ENCODE data around the gene NMNAT1. TPM values are rescaled to one million over a fixed set of nuclear protein-coding genes. Genes with fewer than 3 reads are reported as not detected.
"Not testable (repeated sequence)": the region's sequence is repeated elsewhere in the genome, so short reads cannot be mapped to it uniquely, and the experiment has no call there.

The NMNAT1 gene
- total RNA-seq, 2 experiments from 2014 or later, result 5.6 to 6.2 TPM

DNA sequence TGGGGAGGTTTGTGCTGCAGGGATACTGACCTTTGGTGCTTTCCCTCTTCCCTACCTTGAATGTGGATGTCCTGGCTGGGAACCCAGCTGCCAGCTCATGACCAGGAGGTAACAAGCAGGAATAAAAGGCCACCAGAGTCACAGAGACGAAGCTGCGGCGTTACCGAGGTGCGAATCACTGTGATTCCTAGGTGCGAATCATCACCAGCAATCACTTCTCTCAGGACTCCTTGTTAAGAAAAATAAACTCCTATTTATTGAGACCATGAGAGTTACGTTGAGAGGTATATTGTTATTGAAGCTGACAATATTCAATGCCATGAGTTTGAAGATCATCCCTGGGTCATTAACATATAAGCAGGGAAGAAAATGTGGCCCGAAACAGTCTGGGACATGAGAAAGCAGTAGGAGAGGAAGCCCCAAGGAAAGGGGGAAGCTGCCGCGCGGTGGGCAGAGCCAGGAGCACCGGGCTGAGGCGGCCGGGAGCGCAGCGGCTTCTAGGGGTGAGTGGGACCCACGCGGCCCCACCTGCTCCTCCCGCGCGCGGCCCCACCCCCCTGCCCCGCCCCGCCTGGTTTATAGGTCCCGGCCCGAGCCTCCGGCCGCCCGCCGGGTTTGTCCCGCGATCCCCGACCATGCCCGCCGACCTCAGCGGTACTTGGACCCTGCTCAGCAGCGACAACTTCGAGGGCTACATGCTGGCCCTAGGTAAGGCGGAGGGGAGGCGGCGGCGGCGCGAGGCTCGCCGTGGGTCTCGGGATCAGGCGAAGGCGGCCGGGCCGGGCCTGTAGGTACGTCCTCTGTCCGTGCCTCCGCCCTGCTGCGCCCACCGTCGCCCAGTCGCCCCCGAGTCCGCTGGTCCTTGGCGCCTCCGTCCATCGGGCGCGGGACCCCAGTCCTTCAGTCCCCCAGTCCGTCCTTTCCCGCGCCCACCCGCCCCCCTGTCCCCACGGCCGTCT, 53.6 kb downstream of the NMNAT1 start, which contains the start of gene RBP7:
TSS of gene RBP7 (plus strand) at position 605 of the 959 bp plus-strand sequence. CDS start at position 636, 31 bp downstream.
- DNase-seq, result no peak
- CTCF ChIA-PET, result interaction anchor here (0.5 kb wide), 1 partner anchor 949 kb away, joined by 3 read pairs; no protein-coding TSS in a partner anchor
- POLR2A ChIA-PET, result no interaction called here
- Mint-ChIP-seq H3K27me3 (peaks cover 36% of the 10 kb centered on the region), H3K27ac (no peak within 1 kb of the TSS), H3K36me3 (ENCODE audit: low read depth) (no peaks in the 10 kb centered on the region), H3K9me3 (peaks cover 2% of the 10 kb centered on the region), H3K4me3 (peak within 1 kb of the TSS; percentile 61), H3K4me1 (peaks cover 12% of the 10 kb centered on the region)

DNA sequence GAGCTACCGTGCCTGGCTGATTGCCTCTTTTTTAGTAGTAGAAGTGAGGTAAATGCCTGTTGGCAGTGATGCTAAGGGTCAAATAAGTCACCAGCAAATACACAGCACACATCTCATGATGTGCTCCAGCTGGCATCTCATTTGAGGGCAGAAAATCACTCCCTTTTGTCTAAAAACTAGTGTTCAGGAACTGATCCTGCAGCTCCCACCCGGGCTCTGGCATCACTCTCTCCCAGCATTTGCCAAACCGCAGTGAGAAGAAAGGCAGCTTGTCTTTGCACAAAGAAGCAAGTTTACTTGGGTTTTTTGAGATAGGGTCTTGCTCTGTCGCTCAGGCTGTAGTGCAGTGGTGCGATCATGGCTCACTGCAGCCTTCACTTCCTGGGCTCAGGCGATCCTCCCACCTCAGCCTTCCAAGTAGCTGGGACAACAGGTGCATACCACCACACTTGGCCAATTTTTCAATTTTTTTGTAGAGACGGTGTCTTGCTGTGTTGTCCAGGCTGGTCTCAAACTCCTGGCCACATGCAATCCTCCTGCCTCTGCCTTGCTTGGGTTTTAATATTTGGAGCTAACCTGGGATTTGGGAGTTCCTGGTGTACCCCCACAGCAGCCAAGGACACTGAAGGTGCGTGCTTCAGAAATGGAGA, 57.9 kb downstream of the NMNAT1 start:
- H3K9me3 Mint-ChIP-seq, result peaks cover 2% of the 10 kb centered on the region
- POLR2A ChIA-PET, result no interaction called here
- no peak for DNase-seq
- H3K4me1 Mint-ChIP-seq, result peaks cover 12% of the 10 kb centered on the region
- H3K27ac Mint-ChIP-seq, result no peak overlapping the region
- peaks cover 31% of the 10 kb centered on the region for H3K27me3 Mint-ChIP-seq
- no peaks in the 10 kb centered on the region for H3K36me3 Mint-ChIP-seq (ENCODE audit: low read depth)
- H3K4me3 Mint-ChIP-seq, result no peak overlapping the region
- CTCF ChIA-PET, result no interaction called here

DNA sequence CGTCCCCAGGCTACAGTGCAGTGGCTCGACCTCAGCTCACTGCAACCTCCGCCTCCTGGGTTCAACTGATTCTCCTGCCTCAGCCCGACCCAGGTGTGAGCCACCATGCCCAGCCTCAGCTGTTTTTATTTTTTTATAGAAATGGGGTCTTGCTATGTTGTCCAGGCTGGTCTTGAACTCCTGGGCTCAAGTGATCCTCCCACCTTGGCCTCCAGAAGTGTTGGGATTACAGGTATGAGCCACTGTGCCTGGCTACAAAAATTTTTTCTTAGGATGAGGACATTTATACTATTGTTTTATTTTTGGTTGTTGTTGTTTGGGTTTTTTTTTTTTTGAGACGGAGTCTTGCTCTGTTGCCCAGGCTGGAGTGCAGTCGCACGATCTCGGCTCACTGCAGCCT, 62.0 kb downstream of the NMNAT1 start:
- DNase-seq; H3K27ac Mint-ChIP-seq; H3K4me1 Mint-ChIP-seq; H3K4me3 Mint-ChIP-seq; H3K9me3 Mint-ChIP-seq; H3K36me3 Mint-ChIP-seq (ENCODE audit: low read depth); POLR2A ChIA-PET; CTCF ChIA-PET: not testable (repeated sequence)
- peaks cover 11% of the 10 kb centered on the region for H3K27me3 Mint-ChIP-seq

DNA sequence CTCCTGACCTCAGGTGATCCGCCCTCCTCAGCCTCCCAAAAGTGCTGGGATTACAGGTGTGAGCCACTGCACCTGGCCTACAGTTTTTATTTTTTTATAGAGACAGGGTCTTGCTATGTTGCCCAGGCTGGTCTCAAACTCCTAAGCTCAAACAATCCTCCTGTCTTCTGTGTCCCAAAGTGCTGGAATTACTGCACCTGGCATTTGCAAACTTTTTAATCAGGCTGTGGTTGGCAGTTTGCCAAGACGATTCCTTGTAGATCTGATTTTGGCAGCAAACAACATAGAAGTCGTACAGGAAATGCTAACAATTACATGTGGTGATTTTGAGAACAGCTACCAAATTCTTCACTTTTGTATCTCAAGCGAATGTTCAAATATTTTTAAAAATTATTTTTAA, 63.9 kb downstream of the NMNAT1 start:
- H3K4me1 Mint-ChIP-seq, result no peaks in the 10 kb centered on the region

DNA sequence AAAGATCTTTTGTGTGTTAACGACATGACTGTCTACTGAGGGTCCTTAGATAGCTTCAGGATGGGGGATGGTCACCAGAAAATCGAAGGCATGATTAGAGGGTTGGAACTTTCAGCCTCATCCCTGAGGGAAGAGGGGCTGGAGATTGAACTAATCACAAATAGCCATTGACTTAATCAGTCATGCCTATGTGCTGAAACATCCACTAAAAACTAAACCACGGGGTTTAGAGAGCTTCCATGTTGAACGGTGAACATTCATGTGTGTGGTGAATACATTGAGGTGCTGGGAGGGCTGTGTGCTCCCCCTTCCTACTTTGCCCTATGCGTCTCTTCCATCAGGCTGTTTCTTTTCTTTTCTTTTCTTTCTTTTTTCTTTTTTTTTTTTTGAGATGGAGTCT, 70.7 kb downstream of the NMNAT1 start:
- POLR2A ChIA-PET, result no interaction called here
- no peak for DNase-seq
- H3K4me3 Mint-ChIP-seq, result no peak overlapping the region
- H3K27ac Mint-ChIP-seq, result no peak overlapping the region
- CTCF ChIA-PET, result no interaction called here
- H3K9me3 Mint-ChIP-seq, result no peaks in the 10 kb centered on the region
- no peaks in the 10 kb centered on the region for H3K36me3 Mint-ChIP-seq (ENCODE audit: low read depth)
- peaks cover 4% of the 10 kb centered on the region for H3K4me1 Mint-ChIP-seq
- H3K27me3 Mint-ChIP-seq, result peaks cover 7% of the 10 kb centered on the region

More for the DNA sequence above, 63.9 kb downstream of the NMNAT1 start:
- H3K27ac Mint-ChIP-seq, result no peak overlapping the region
- ChIA-PET CTCF (no interaction called here), POLR2A (no interaction called here)
- no peak for DNase-seq
- no peak overlapping the region for H3K4me3 Mint-ChIP-seq
- peaks cover 4% of the 10 kb centered on the region for H3K27me3 Mint-ChIP-seq
- H3K36me3 Mint-ChIP-seq (ENCODE audit: low read depth), result no peaks in the 10 kb centered on the region
- no peaks in the 10 kb centered on the region for H3K9me3 Mint-ChIP-seq

DNA sequence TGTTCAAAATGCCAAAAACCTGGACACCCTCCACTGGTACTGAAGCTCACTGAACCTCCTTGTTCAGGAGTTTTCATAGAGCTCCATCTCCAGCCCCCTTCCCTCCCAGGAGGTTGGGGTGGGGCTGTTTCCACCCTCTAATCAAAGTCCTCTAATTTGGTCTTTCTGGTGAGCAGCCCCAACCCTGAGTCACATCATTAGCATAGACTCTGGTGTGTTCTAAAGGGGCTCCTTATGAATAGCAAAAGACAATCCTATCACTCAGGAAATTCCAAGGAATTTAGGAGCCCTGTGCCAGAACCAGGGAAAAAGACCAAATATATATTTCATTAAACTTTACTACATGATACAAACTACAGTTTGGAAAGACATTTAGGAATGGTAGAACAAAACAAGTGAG, 76.3 kb downstream of the NMNAT1 start:
- ChIA-PET POLR2A (no interaction called here), CTCF (interaction anchor here (0.7 kb wide), 1 partner anchor 262 kb away, joined by 6 read pairs; no protein-coding TSS in a partner anchor)
- H3K9me3 Mint-ChIP-seq, result no peaks in the 10 kb centered on the region
- no peak for DNase-seq
- H3K27ac Mint-ChIP-seq, result no peak overlapping the region
- peaks cover 5% of the 10 kb centered on the region for H3K4me1 Mint-ChIP-seq
- H3K4me3 Mint-ChIP-seq, result no peak overlapping the region
- peaks cover 9% of the 10 kb centered on the region for H3K27me3 Mint-ChIP-seq
- no peaks in the 10 kb centered on the region for H3K36me3 Mint-ChIP-seq (ENCODE audit: low read depth)

DNA sequence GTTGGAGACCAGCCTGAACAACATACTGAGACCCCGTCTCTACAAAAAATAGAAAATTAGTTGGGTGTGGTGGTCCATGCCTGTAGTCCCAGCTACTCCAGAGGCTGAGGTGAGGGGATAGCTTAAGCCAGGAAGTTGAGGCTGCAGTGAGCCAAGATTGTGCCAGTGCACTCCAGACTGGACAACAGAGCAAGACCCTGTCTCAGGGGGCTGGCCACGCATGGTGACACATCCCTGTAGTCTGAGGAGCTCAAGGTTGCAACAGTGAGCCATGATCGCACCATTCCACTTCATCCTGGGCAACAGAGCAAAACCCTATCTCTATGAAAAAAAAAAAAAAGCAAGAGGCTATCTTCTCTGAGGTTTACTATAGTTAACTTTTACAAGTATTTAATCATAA, 76.8 kb downstream of the NMNAT1 start:
- DNase-seq, result no peak
- ChIA-PET CTCF (no interaction called here), POLR2A (no interaction called here)
- H3K4me1 Mint-ChIP-seq, result peaks cover 5% of the 10 kb centered on the region
- no peak overlapping the region for H3K27ac Mint-ChIP-seq
- peaks cover 5% of the 10 kb centered on the region for H3K27me3 Mint-ChIP-seq
- H3K9me3 Mint-ChIP-seq, result no peaks in the 10 kb centered on the region
- H3K36me3 Mint-ChIP-seq (ENCODE audit: low read depth), result no peaks in the 10 kb centered on the region
- H3K4me3 Mint-ChIP-seq, result no peak overlapping the region

DNA sequence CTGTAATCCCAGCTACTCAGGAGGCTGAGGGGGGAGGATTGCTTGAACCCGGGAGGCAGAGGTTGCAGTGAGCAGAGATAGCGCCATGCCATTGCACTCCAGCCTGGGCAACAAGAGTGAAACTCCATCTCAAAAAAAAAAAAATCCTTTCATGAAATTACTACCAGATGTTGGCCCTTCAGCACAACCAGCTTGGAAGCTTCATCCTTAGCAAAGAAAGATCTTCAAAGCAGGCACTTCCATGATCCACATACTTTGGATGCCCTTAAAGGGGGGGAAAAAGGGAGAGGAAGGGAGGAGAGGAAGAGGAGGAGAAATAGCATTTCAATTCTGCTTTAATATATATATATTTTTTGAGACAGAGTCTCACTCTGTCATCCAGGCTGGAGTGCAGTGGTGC, 77.4 kb downstream of the NMNAT1 start:
- CTCF ChIA-PET; H3K27ac Mint-ChIP-seq; H3K9me3 Mint-ChIP-seq; DNase-seq; H3K4me1 Mint-ChIP-seq; H3K4me3 Mint-ChIP-seq; POLR2A ChIA-PET; H3K27me3 Mint-ChIP-seq; H3K36me3 Mint-ChIP-seq (ENCODE audit: low read depth): not testable (repeated sequence)

DNA sequence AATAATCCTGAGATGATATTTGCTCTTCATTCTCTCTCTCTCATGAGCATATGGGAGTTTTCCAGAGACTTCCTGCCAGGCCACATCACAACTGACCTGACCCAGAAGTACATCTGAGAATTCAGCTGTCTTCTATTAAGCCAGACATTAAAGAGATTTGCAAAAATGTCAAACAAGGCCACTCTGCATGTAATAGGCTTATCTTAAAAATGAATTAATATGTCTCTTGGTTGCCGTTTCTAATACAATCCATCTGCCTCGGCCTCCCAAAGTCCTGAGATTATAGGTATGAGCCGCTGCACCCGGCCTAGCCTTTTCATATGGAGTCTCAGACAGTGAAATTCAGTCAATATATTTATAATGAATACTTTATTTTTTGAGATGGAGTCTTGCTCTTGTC, 78.7 kb downstream of the NMNAT1 start:
- CTCF ChIA-PET; POLR2A ChIA-PET; H3K4me1 Mint-ChIP-seq; H3K9me3 Mint-ChIP-seq; H3K36me3 Mint-ChIP-seq (ENCODE audit: low read depth); H3K27ac Mint-ChIP-seq; H3K27me3 Mint-ChIP-seq; DNase-seq; H3K4me3 Mint-ChIP-seq: not testable (repeated sequence)

DNA sequence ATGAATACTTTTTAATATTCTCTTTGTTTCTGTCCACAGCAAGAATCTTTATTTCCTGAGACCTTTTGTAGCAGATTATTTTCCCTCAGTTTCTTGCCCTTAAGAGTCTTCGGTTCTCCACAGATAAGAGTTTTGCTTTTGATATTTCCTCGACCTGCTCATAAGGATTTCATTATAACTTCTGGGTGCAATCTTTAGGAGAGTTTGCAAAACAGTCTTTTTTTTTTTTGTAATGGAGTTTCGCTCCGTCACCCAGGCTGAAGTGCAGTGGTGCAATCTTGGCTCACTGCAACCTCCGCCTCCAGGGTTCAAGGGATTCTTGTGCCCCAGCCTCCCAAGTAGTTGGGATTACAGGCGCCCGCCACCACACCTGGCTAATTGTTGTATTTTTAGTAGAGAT, 79.4 kb downstream of the NMNAT1 start:
- Mint-ChIP-seq H3K36me3 (ENCODE audit: low read depth) (no peaks in the 10 kb centered on the region), H3K4me1 (peaks cover 5% of the 10 kb centered on the region), H3K4me3 (no peak overlapping the region), H3K9me3 (no peaks in the 10 kb centered on the region), H3K27ac (no peak overlapping the region), H3K27me3 (peaks cover 2% of the 10 kb centered on the region)
- CTCF ChIA-PET, result no interaction called here
- POLR2A ChIA-PET, result no interaction called here
- no peak for DNase-seq

DNA sequence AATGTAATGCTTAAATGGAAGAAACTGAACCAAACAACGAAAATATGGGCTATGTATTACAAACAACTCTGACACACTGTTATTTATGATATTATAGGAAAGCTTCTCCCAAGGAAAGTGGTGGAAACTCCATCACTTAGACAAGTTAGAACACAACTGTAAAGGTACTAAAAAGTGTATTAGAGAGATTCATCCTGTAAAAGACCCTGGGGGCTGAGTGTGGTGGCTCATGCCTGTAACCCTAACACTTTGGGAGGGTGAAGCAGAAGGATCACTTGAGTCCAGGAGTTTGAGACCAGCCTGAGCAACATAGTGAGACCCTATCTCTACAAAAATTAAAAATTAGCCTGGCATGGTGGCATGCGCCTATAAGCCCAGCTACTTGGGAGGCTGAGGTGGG, 82.1 kb downstream of the NMNAT1 start:
- POLR2A ChIA-PET, result no interaction called here
- no peaks in the 10 kb centered on the region for H3K9me3 Mint-ChIP-seq
- H3K4me3 Mint-ChIP-seq, result no peak overlapping the region
- H3K27ac Mint-ChIP-seq, result no peak overlapping the region
- peaks cover 2% of the 10 kb centered on the region for H3K27me3 Mint-ChIP-seq
- DNase-seq, result no peak
- CTCF ChIA-PET, result interaction anchor here (0.7 kb wide), 1 partner anchor 277 kb away, joined by 3 read pairs; no protein-coding TSS in a partner anchor
- H3K4me1 Mint-ChIP-seq, result no peaks in the 10 kb centered on the region
- no peaks in the 10 kb centered on the region for H3K36me3 Mint-ChIP-seq (ENCODE audit: low read depth)

DNA sequence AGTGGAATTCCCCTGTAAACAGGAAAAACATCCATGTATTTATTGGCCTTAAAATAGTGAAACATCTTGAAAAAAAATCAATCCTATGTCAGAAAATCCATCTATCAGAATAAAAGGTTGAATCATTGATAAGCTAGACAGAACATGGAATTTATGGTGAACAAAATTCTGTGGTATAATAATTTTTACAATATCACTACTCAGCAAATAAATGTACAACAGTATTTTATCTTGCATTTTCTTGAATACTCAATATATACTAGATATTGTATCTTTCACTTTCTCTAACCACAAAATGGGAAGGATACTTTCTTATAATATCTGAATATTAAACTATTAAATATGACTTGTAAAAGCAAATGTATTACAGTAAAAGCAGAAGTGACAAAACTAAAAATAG, 83.8 kb downstream of the NMNAT1 start:
- CTCF ChIA-PET, result no interaction called here
- no peak overlapping the region for H3K4me3 Mint-ChIP-seq

DNA sequence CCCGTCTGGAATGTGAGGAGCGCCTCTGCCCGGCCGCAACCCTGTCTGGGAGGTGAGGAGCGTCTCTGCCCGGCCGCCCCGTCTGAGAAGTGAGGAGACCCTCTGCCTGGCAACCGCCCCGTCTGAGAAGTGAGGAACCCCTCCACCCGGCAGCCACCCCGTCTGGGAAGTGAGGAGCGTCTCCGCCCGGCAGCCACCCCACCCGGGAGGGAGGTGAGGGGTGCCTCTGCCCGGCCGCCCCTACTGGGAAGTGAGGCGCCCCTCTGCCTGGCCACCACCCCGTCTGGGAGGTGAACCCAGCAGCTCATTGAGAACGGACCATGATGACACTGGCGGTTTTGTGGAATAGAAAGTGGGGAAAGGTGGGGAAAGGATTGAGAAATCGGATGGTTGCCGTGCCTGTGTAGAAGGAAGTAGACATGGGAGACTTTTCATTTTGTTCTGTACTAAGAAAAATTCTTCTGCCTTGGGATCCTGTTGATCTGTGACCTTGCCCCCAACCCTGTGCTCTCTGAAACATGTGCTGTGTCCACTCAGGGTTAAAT, 85.8 kb downstream of the NMNAT1 start:
- H3K27ac Mint-ChIP-seq; H3K4me3 Mint-ChIP-seq; CTCF ChIA-PET; DNase-seq; POLR2A ChIA-PET; H3K27me3 Mint-ChIP-seq; H3K9me3 Mint-ChIP-seq; H3K36me3 Mint-ChIP-seq (ENCODE audit: low read depth): not testable (repeated sequence)
- peaks cover 19% of the 10 kb centered on the region for H3K4me1 Mint-ChIP-seq

More for the DNA sequence above, 83.8 kb downstream of the NMNAT1 start:
- Mint-ChIP-seq H3K9me3 (no peaks in the 10 kb centered on the region), H3K27ac (no peak overlapping the region), H3K27me3 (peaks cover 2% of the 10 kb centered on the region), H3K4me1 (peaks cover 5% of the 10 kb centered on the region), H3K36me3 (ENCODE audit: low read depth) (no peaks in the 10 kb centered on the region)
- DNase-seq, result no peak
- POLR2A ChIA-PET, result no interaction called here

Measured in activated CD4-positive, alpha-beta memory T cell treated with anti-CD3 and anti-CD28 coated beads, Interleukin-2, amount 10 ng/mL, durations not matched to agents 7 days and 5 days (primary cell).